GM23338 (cell line): ENCODE data around the gene RBMS2. TPM values are rescaled to one million over a fixed set of nuclear protein-coding genes. Genes with fewer than 3 reads are reported as not detected.

Source experiments
- ATAC-seq: fragments of 200-7000 bp; cut with Tn5 transposase; 3 replicates; pipeline ENCODE4 v1.9.1; 2020
- DNase-seq: peaks from one replicate; pipeline ENCODE4 v3.0.0-alpha.2; 2015; ENCODE audit warnings: low spot score
- H2AFZ ChIP-seq: fragments of 200-600 bp; sonication (generic); 2 replicates; pipeline ENCODE4 v1.8.0; 2016; ENCODE audit warnings: antibody characterized with exemption, mild to moderate bottlenecking, moderate library complexity
- H3F3A ChIP-seq: fragments of 200-600 bp; sonication (generic); replicated peaks from 2 replicates; pipeline ENCODE4 v1.8.0; 2017; ENCODE audit warnings: antibody characterized with exemption, mixed run types, low read depth
- H3K27ac ChIP-seq: fragments of 200-600 bp; sonication (generic); 2 replicates; pipeline ENCODE4 v1.6.1; 2016; ENCODE audit warnings: low read depth
- H3K27me3 ChIP-seq: fragments of 200-600 bp; sonication (generic); 2 replicates; pipeline ENCODE4 v1.8.0; 2016; ENCODE audit warnings: mild to moderate bottlenecking, mixed run types, moderate library complexity; ENCODE audit not compliant: insufficient read depth
- H3K36me3 ChIP-seq: fragments of 200-600 bp; sonication (generic); 2 replicates; pipeline ENCODE4 v1.8.0; 2016; ENCODE audit warnings: mild to moderate bottlenecking; ENCODE audit not compliant: insufficient read depth
- H3K4me1 ChIP-seq: fragments of 200-600 bp; sonication (generic); 2 replicates; pipeline ENCODE4 v1.8.0; 2016; ENCODE audit warnings: mild to moderate bottlenecking, moderate library complexity; ENCODE audit not compliant: insufficient read depth
- H3K4me2 ChIP-seq: fragments of 200-600 bp; sonication (generic); 2 replicates; pipeline ENCODE4 v1.7.1; 2017; ENCODE audit warnings: mixed run types
- H3K4me3 ChIP-seq: fragments of 200-600 bp; sonication (generic); 2 replicates; pipeline ENCODE4 v1.6.1; 2016; ENCODE audit warnings: mixed run types
- H3K79me2 ChIP-seq: fragments of 200-600 bp; sonication (generic); replicated peaks from 2 replicates; pipeline ENCODE4 v1.8.0; 2017; ENCODE audit warnings: mild to moderate bottlenecking; ENCODE audit not compliant: insufficient read depth
- H3K9me2 ChIP-seq: fragments of 200-600 bp; sonication (generic); 2 replicates; pipeline ENCODE4 v1.8.0; 2017; ENCODE audit not compliant: insufficient read depth
- H4K20me1 ChIP-seq: fragments of 200-600 bp; sonication (generic); replicated peaks from 2 replicates; pipeline ENCODE4 v1.8.0; 2017; ENCODE audit warnings: mild to moderate bottlenecking; ENCODE audit not compliant: insufficient read depth
- H3K27ac Mint-ChIP-seq: 2 replicates; pipeline ENCODE4 v1.8.0; 2020; ENCODE audit warnings: inconsistent platforms, mild to moderate bottlenecking, moderate library complexity, mixed read lengths
- H3K27me3 Mint-ChIP-seq: 3 replicates; pipeline ENCODE4 v1.8.0; 2022; ENCODE audit warnings: low read depth, mild to moderate bottlenecking, moderate library complexity, mixed read lengths, inconsistent platforms; ENCODE audit not compliant: insufficient read depth, poor library complexity
- H3K36me3 Mint-ChIP-seq: 3 replicates; pipeline ENCODE4 v1.8.0; 2021; ENCODE audit warnings: low read depth, mild to moderate bottlenecking, inconsistent platforms, moderate library complexity, mixed read lengths
- H3K4me1 Mint-ChIP-seq: 3 replicates; pipeline ENCODE4 v1.8.0; 2020; ENCODE audit warnings: mild to moderate bottlenecking, inconsistent platforms, mixed read lengths
- H3K4me3 Mint-ChIP-seq: 3 replicates; pipeline ENCODE4 v1.8.0; 2021; ENCODE audit warnings: moderate library complexity, mild to moderate bottlenecking, inconsistent platforms, mixed read lengths
- H3K9me3 Mint-ChIP-seq: 3 replicates; pipeline ENCODE4 v1.8.0; 2020; ENCODE audit warnings: moderate library complexity, mild to moderate bottlenecking, inconsistent platforms, mixed read lengths
- JUNB ChIP-seq: IDR thresholded peaks from one replicate; pipeline ENCODE4 v1.6.1; 2016; ENCODE audit warnings: antibody characterized with exemption; ENCODE audit not compliant: unreplicated experiment
- POLR2AphosphoS5 ChIP-seq: IDR thresholded peaks from 2 replicates; pipeline ENCODE4 v1.6.1; 2016; ENCODE audit warnings: antibody characterized with exemption, low read depth
- STAT1 ChIP-seq: IDR thresholded peaks from one replicate; pipeline ENCODE4 v1.6.1; 2016; ENCODE audit warnings: antibody characterized with exemption; ENCODE audit not compliant: unreplicated experiment
- ZNF114 ChIP-seq: fragments of 250-450 bp; sonication (Bioruptor Pico); IDR thresholded peaks from 2 replicates; pipeline ENCODE4 v1.5.0; 2020; ENCODE audit warnings: mild to moderate bottlenecking, moderate library complexity
- ZNF462 ChIP-seq: fragments of 250-450 bp; sonication (Bioruptor Pico); IDR thresholded peaks from 2 replicates; pipeline ENCODE4 v1.5.0; 2020; ENCODE audit warnings: mild to moderate bottlenecking, moderate library complexity
- polyA plus RNA-seq: library from polyadenylated mRNA; unstranded; fragments of >200 nt; fragmentation: Nextera tagmentation; extraction: Ambion mirVana; gene quantifications from 2 replicates; pipeline ENCODE4 v1.2.1, GENCODE V29; 2016
- total RNA-seq: library from RNA; depleted of rRNA; stranded (reverse); fragments of >200 nt; shearing (Covaris generic); gene quantifications from 2 replicates; pipeline ENCODE4 v1.2.3, GENCODE V29; 2014
- TF ChIP-seq, protein P1 (sequence below), 2 experiments: fragments of 200-600 bp in 1 of 2; sonication (generic) in 1 of 2; conservative IDR thresholded peaks; 2 replicates each; pipeline versions ENCODE4 v1.5.1 to v1.6.1; 2016 to 2017; ENCODE audit warnings: antibody characterized with exemption in 2 of 2, low read depth in 2 of 2, mild to moderate bottlenecking in 2 of 2, moderate library complexity in 1 of 2

The RBMS2 gene
- total and polyA plus RNA-seq, 2 experiments from 2014 or later: 9.2 to 16.8 TPM

DNA sequence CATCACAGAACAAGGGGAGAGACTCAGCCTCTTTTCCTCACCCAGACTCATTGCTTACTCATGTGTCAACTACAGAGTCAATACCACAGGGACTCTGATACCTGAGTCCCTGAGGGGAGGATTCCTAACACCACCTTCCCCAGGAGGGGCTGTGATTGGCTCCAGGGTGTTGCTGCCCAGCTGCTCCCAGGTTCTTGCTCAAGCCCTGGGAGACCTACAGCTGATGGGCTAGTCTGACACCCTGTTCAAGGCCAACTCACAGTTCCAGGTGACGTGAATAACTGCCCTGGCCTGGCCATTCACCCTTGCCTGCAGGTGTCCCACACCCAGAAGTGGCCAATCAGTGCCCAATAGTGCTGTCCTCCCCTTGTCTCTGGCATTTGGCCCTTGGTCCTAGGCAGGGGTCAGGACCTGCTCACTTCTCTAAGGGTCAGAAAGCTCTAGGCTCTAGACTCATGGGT, 44.6 kb upstream of the RBMS2 start:
- H3K27ac Mint-ChIP-seq: peak overlapping the region; percentile 24; the same call in 1 of the 2 replicates
- Histone ChIP-seq H3K4me2 (no peak overlapping the region), H3K9me2 (no peaks in the 10 kb centered on the region), H3K79me2 (no peaks in the 10 kb centered on the region), H3K27ac (no peak overlapping the region), H3K4me3 (no peak overlapping the region), H3K36me3 (peaks cover 4% of the 10 kb centered on the region; the same call in 1 of the 2 replicates), H2AFZ (no peak overlapping the region), H4K20me1 (peaks cover 5% of the 10 kb centered on the region; the same call in 1 of the 2 replicates), H3K27me3 (no peaks in the 10 kb centered on the region), H3F3A (0 out of 2 replicates have a peak, but pooled peaks cover under 1% of the 10 kb centered on the region), H3K4me1 (no peaks in the 10 kb centered on the region)
- no peak overlapping the region for H3K4me3 Mint-ChIP-seq
- H3K4me1 Mint-ChIP-seq: no peaks in the 10 kb centered on the region; the same call in 2 of the 3 replicates
- TF ChIP-seq ZNF462 (CRISPR knock-in tag) (no peak), POLR2AphosphoS5 (no peak), STAT1 (no peak), ZNF114 (CRISPR knock-in tag) (no peak), JUNB (no peak)
- TF ChIP-seq, protein P1, sequence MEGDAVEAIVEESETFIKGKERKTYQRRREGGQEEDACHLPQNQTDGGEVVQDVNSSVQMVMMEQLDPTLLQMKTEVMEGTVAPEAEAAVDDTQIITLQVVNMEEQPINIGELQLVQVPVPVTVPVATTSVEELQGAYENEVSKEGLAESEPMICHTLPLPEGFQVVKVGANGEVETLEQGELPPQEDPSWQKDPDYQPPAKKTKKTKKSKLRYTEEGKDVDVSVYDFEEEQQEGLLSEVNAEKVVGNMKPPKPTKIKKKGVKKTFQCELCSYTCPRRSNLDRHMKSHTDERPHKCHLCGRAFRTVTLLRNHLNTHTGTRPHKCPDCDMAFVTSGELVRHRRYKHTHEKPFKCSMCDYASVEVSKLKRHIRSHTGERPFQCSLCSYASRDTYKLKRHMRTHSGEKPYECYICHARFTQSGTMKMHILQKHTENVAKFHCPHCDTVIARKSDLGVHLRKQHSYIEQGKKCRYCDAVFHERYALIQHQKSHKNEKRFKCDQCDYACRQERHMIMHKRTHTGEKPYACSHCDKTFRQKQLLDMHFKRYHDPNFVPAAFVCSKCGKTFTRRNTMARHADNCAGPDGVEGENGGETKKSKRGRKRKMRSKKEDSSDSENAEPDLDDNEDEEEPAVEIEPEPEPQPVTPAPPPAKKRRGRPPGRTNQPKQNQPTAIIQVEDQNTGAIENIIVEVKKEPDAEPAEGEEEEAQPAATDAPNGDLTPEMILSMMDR (conservative IDR thresholded peaks at IDR 0.05; ENCODE audit: low read depth in 2 of 2): no peak
- H3K9me3 Mint-ChIP-seq: no peaks in the 10 kb centered on the region
- H3K27me3 Mint-ChIP-seq: peaks cover 4% of the 10 kb centered on the region
- H3K36me3 Mint-ChIP-seq: peaks cover 15% of the 10 kb centered on the region
- ATAC-seq (peak; percentile 74), DNase-seq (no peak)
